HepG2 (cell line): Measurements from ENCODE around the gene TMEM97. TPM values are rescaled to one million over a fixed set of nuclear protein-coding genes. Genes with fewer than 3 reads are reported as not detected.
A peak's percentile ranks its signal among the peaks of the same experiment; 100 is the strongest.

Experiments
- CREB1 ChIP-seq, 2 experiments: fragments of 450-650 bp in 1 of 2; IDR thresholded peaks; 2 replicates each; pipeline ENCODE4 v1.6.1; 2016 to 2017; ENCODE audit warnings: control low read depth in 1 of 2, mild to moderate bottlenecking in 1 of 2, missing compliant biosample characterization in 1 of 2, missing genetic modification characterization in 1 of 2
- CTCF ChIP-seq: sonication (generic); formaldehyde crosslinking; IDR thresholded peaks from 2 replicates; pipeline ENCODE4 v1.5.0; 2020; ENCODE audit warnings: mild to moderate bottlenecking, missing genetic modification reagents, moderate library complexity
- FOXO1 ChIP-seq: sonication (generic); formaldehyde crosslinking; IDR thresholded peaks from 2 replicates; pipeline ENCODE4 v1.4.0; 2020; ENCODE audit warnings: missing genetic modification reagents
- FOXP4 ChIP-seq: sonication (generic); formaldehyde crosslinking; IDR thresholded peaks from 2 replicates; pipeline ENCODE4 v1.4.0; 2020; ENCODE audit warnings: missing genetic modification reagents
- MED1 ChIP-seq: sonication (generic); formaldehyde crosslinking; IDR thresholded peaks from 2 replicates; pipeline ENCODE4 v1.4.0; 2020; ENCODE audit warnings: missing genetic modification reagents
- MYC ChIP-seq: sonication (generic); formaldehyde crosslinking; IDR thresholded peaks from 2 replicates; pipeline ENCODE4 v1.9.0; 2021; ENCODE audit warnings: missing genetic modification reagents, borderline replicate concordance
- NFE2 ChIP-seq: sonication (generic); formaldehyde crosslinking; IDR thresholded peaks from 2 replicates; pipeline ENCODE4 v1.4.0; 2020; ENCODE audit warnings: missing genetic modification reagents
- PITX1 ChIP-seq: sonication (generic); formaldehyde crosslinking; IDR thresholded peaks from 2 replicates; pipeline ENCODE4 v1.5.1; 2020; ENCODE audit warnings: mild to moderate bottlenecking, missing genetic modification reagents
- PPARG ChIP-seq: conservative IDR thresholded peaks from 2 replicates; pipeline ENCODE4 v1.6.1; 2016; ENCODE audit warnings: missing biosample characterization, missing genetic modification reagents
- RAD21 ChIP-seq: fragments of 450-650 bp; formaldehyde crosslinking; IDR thresholded peaks from 2 replicates; pipeline ENCODE4 v1.5.0; 2020; ENCODE audit warnings: mild to moderate bottlenecking
- SIN3B ChIP-seq: fragments of 150-350 bp; IDR thresholded peaks from 2 replicates; pipeline ENCODE4 v1.6.1; 2014; ENCODE audit warnings: low read length
- SPEN ChIP-seq: sonication (generic); formaldehyde crosslinking; IDR thresholded peaks from 2 replicates; pipeline ENCODE4 v1.5.1; 2020; ENCODE audit warnings: low read depth, mild to moderate bottlenecking, missing genetic modification reagents
- TGIF2 ChIP-seq: IDR thresholded peaks from 2 replicates; pipeline ENCODE4 v1.6.1; 2016; ENCODE audit warnings: control low read depth, missing compliant biosample characterization
- ZBTB2 ChIP-seq: sonication (generic); formaldehyde crosslinking; IDR thresholded peaks from 2 replicates; pipeline ENCODE4 v1.8.0; 2022; ENCODE audit warnings: low read depth, missing genetic modification reagents
- ZFY ChIP-seq: sonication (generic); formaldehyde crosslinking; IDR thresholded peaks from 2 replicates; pipeline ENCODE4 v1.4.0; 2020; ENCODE audit warnings: missing genetic modification reagents
- ZHX2 ChIP-seq, 2 experiments: sonication (generic) in 1 of 2; formaldehyde crosslinking in 1 of 2; IDR thresholded peaks; 2 replicates each; pipeline versions ENCODE4 v1.6.1 to v1.9.0; 2014 to 2022; ENCODE audit warnings: antibody characterized with exemption in 1 of 2, borderline replicate concordance in 1 of 2, inconsistent platforms in 1 of 2, low read depth in 1 of 2, missing genetic modification reagents in 1 of 2
- ZKSCAN1 ChIP-seq: fragments of 150-350 bp; IDR thresholded peaks from 2 replicates; pipeline ENCODE4 v1.6.1; 2014; ENCODE audit warnings: low read length
- ZNF644 ChIP-seq: IDR thresholded peaks from 2 replicates; pipeline ENCODE4 v1.6.1; 2016; ENCODE audit warnings: low read depth
- polyA plus RNA-seq, 8 experiments: library from polyadenylated mRNA; depleted of rRNA in 3 of 8; stranded (reverse) in 7 of 8; unstranded in 1 of 8; fragments of >200 nt; fragmentation: Illumina TruSeq in 4 of 8; extraction: Trizol in 4 of 8; gene quantifications; 2 replicates each; pipeline versions ENCODE4 v1.2.1 to v1.2.3, GENCODE V29; 2011 to 2016; ENCODE audit warnings: low read depth in 4 of 8, missing spikeins in 1 of 8, mixed read lengths in 1 of 8; ENCODE audit not compliant: insufficient read depth in 1 of 8
- total RNA-seq, 5 experiments: library from RNA; depleted of rRNA; stranded (reverse); fragments of >200 nt; fragmentation: Illumina TruSeq; extraction: Trizol; gene quantifications; 2 replicates each; pipeline ENCODE4 v1.2.3, GENCODE V29; 2016; ENCODE audit warnings: low read depth in 1 of 5

Gene TMEM97
- total and polyA plus RNA-seq, 2 of the 13 experiments (the other 11 are each of a cell fraction or from before 2014, with no cell fraction given): 69.6 to 137 TPM

- TF ChIP-seq MED1: peak; percentile 55
- peak; percentile 69; the same call in 1 of the 2 replicates for TF ChIP-seq TGIF2
- peak; percentile 92 for TF ChIP-seq FOXO1 (CRISPR knock-in tag)
- TF ChIP-seq SPEN (CRISPR knock-in tag): peak; percentile 71; the same call in 1 of the 2 replicates
- peak; percentile 41; the same call in 1 of the 2 replicates for TF ChIP-seq ZFY (CRISPR knock-in tag)
- TF ChIP-seq RAD21 (CRISPR knock-in tag): peak; percentile 62; the same call in 1 of the 2 replicates
- TF ChIP-seq NFE2: no peak
- no peak for TF ChIP-seq ZHX2 (IDR thresholded peaks at IDR 0.05; ENCODE audit: low read depth)
- TF ChIP-seq ZHX2 (CRISPR knock-in tag; IDR thresholded peaks at IDR 0.05; ENCODE audit: borderline replicate concordance): no peak
- TF ChIP-seq ZNF644 (CRISPR knock-in tag): 0 out of 2 replicates have a peak, but pooled peaks have one; percentile 31
- TF ChIP-seq CREB1 (IDR thresholded peaks at IDR 0.05): no peak
- TF ChIP-seq CREB1 (CRISPR knock-in tag; IDR thresholded peaks at IDR 0.05): no peak
- TF ChIP-seq SIN3B: no peak
- TF ChIP-seq ZBTB2 (CRISPR knock-in tag): no peak
- TF ChIP-seq FOXP4 (CRISPR knock-in tag): peak; percentile 50; the same call in 1 of the 2 replicates
- peak; percentile 84 for TF ChIP-seq CTCF
- TF ChIP-seq ZKSCAN1: no peak
- TF ChIP-seq PPARG (CRISPR knock-in tag): no peak
- TF ChIP-seq MYC: no peak
- TF ChIP-seq PITX1 (CRISPR knock-in tag): 0 out of 2 replicates have a peak, but pooled peaks have one; percentile 13
Measured at GRCh38 chr17:28346746-28347246, 27.8 kb downstream of the TMEM97 start (continued).
